HG02981 (cell line): Measurements from ENCODE around the gene MPP2.

Experiments used
- ATAC-seq: cut with Tn5 transposase; IDR thresholded peaks from one replicate; pipeline ENCODE4 v1.9.1; 2021; ENCODE audit warnings: mild to moderate bottlenecking, moderate library complexity; ENCODE audit not compliant: unreplicated experiment

MPP2 gene

GRCh38 chr17:43825567-43825966 is 81.8 kb downstream of the MPP2 start:
- no peak for ATAC-seq
